GM18502 (cell line): Measurements from ENCODE around the gene TCTA.
A peak's percentile ranks its signal among the peaks of the same experiment; 100 is the strongest.

Experiments used
- ATAC-seq: cut with Tn5 transposase; IDR thresholded peaks from one replicate; pipeline ENCODE4 v1.9.1; 2021; ENCODE audit warnings: mild to moderate bottlenecking; ENCODE audit not compliant: unreplicated experiment, poor library complexity

The TCTA gene

GRCh38 chr3:49410066-49410845 lies 2.0 kb upstream of the TCTA start:
- ATAC-seq, result no peak

DNA sequence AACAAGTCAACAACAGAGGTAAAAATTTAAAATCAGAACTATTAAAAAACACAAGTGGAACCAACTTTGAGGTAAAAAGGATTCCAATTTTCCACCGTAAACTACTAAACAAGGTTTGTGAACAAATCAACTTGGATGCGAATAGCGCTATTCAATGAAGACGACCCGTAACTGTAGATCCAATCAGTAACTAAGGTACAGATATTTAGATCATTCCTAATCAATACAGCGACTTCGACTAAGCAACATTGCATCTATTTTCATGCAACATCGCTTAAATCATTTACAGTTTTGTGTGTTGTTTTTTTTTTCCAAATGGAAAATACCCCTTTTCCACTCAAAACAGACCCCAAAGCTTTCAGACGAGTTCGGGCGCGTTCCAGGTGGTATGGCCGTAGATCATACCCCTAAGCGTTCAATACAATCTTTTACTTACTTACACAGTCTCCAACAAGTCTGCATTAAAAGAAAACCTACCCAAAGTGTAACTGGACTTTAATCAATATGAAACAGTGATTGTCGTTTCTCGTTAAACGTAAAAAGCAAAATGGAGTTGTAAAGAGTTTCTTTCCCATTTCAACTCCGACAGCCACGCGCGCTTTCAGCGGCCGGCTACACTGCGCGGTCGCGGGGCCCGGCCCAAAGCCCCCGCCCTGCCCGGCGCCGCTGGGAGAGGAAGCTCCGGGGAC lies 1.2 kb upstream of the TCTA start:
- no peak for ATAC-seq

DNA sequence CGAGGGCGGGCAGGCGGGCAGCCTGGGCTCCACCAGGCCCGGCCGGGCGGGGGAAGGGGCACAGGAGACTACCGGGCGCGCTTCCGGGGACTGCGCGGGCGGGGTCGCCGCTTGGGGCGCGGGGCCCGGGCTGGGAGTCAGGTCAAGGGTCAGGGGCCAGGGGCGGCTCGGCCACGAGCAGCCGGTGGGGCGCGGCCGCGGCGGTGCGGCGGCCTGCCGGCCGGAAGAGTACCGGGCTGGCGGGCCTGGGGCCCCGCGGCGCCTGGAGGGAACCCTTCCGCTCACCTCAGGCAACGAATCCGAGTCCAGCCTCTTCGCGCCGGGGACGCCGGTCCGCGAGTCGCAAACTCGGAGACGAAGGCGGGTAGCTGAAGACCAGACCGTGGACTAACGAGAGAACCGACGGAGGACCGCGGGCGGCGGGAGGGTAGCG lies 672 bp upstream of the TCTA start:
- peak; percentile 28 for ATAC-seq

GRCh38 chr3:49412632-49413337 lies 562 bp downstream of the TCTA start:
- ATAC-seq, result no peak

DNA sequence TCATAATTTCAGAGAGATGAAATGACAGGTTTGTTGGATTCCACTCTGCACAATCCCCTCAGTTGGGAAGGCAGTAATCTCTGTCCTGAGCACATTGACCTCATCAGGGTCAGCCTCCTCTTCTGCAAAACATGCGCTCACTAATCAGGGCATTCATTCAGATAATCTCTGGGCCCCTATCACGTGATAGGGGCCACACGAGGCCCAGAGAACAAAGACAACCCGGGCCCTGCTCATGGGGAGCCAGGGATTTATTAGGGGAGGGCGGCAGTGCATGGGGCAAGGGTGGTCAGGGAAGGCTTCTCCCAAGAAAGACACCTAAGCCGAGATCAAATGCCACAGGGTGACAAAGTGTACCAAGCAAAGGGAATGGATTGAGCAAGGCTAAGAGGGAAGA lies 1.1 kb downstream of the TCTA start:
- ATAC-seq, result no peak

DNA sequence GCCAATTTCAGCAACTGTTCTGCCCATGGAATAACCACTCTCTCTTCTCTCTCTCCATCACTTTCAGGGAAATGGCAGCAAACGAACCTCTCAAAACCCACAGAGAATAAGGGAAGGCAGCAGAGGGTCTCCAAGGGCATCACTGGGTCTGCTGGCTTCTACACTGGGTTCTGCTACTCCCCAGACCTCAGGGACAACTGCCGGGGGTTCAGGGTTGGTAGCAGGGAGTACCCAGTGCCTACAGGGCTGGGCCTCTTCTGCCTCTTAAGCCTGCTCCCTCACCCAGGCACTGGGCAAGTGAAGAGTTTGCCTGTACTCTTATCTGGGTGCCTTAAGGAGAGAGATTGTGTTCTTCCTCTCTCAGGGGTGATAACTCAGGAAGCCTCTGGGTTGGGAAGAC lies 2.5 kb downstream of the TCTA start:
- ATAC-seq, result no peak

DNA sequence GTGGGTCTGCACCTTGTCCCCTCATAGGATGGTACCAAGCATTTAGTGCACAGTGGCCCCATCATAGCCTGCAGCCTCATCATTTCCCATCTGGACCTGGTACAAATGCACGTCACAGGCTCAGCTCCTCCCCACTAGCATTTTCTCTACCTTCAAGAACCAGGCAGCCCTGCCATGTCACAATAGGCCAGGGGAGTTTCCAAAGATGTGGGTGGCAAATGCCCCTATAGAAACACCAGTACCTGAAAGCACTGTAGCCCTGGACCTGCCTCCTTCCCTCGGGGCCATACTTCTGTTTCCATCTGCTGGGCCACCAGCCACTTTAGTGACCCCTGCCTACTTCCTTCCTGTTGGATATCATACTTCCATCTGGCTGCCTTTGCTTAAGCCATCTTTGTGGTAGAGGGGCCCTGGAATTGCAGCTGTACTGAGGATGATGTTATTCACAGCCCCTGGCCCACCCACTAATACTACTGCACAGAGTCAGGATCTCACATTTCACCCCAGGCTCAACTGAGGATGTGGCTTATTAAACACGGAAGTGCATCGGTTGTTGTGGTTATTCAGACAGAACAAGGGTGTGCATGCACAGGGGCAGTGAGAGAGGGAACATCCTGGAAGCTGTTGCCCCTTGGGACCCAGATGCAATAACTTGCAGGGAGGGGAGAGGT lies 3.8 kb downstream of the TCTA start:
- ATAC-seq, result no peak

DNA sequence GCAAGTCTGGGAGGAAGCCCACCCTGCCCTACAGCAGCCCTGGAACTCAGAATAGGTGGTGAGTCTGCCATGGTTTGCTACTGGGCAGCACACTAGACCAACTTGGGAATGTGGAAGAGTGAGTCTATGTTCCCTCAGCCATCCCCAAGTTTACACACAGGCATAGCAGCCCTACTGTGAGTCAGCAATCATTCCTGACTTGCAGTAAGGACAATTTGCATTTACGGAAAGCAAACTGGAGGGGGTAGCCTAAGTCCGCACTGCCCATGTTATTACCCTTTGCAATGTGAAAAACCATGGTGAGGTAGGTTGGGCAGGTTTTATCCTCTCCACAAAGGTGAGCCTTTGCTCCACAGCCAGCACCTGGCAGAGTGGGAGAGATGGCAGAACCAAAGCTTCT lies 4.6 kb downstream of the TCTA start:
- no peak for ATAC-seq

- ATAC-seq, result no peak
Observed at GRCh38 chr3:49417516-49418120, 5.4 kb downstream of the TCTA start.

GRCh38 chr3:49421890-49422378 lies 9.7 kb downstream of the TCTA start:
- ATAC-seq, result no peak

DNA sequence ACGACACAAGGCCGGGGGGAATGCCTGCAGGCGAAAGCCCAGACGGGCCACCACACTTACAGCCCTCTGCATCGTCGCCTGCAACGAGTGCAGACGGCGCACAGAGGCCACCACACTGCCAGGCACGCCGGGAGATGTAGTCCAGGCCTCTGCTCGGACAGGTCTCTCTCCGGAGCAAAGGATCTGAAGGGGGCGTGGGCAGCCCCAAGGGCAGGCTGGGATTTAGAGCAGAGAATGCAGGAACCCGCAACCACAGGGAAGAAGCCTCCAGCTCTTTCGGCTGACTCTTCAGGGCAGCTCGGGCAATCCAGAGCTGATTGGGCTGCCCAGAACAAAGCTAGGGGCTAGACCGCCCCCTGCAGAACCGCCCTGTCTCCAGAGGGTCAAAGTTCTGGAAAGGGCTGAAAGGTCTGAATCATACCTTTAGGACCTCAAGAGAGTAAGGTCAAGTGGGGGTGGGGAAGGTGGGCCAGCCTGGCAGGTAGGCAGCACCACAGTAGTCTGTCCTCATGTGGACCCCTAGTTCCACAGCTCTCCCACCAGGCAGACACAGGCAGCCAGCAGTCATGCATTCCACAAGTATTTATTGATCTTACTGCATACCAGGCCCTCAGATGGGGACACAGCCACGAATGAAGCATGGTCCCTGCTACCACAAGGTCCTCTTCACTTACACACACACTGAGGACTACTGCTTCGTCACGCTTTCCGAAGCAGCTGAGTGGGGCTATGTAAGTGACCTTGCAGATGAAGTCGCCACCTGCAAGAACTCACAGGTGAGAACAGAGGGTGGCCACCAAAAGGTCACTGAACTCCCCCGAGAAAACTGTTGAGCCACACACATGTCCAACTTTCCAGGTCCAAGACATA lies 10.4 kb downstream of the TCTA start, which contains the start of gene AMT:
TSS of gene AMT (minus strand) at position 95 of the 870 bp plus-strand sequence. CDS start at position 72, 23 bp downstream.
- ATAC-seq, result no peak

DNA sequence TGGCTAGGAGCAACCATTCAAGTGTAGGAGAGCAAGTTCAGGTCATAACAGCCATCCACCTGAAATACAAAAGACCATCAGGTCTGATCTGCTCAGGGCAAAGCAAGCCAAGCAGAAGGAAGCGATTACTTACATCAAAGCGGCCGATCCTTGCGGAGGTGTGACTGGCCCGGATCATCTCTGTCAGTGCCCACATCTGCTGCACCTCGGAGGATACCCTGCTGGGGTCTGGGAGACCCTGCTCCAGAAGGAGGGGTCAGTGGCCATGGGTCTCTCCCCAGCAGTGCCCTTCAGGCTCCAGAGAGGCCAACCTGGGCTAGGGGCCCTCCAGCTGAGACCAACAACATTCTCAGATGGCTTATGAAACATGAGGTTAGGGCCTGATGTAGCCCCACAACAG lies 12.6 kb downstream of the TCTA start:
- ATAC-seq, result no peak

DNA sequence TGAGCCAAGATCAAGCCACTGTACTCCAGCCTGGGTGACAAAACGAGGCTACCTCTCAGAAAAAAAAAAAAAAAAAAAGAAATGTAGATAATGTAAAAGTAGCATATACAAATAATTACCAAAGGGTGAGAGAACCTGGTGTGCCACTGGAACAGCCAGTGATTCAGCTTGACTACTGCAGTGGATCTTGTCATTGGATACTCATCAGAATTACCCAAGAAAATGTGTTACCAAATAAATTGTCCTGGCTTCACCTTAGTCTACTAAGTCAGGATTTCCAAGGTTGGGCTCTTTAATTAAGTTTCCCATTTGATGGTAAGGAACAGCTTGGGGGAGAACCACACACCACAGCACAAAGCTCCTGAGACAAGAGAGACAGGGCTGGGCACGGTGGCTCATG lies 15.4 kb downstream of the TCTA start:
- no peak for ATAC-seq

DNA sequence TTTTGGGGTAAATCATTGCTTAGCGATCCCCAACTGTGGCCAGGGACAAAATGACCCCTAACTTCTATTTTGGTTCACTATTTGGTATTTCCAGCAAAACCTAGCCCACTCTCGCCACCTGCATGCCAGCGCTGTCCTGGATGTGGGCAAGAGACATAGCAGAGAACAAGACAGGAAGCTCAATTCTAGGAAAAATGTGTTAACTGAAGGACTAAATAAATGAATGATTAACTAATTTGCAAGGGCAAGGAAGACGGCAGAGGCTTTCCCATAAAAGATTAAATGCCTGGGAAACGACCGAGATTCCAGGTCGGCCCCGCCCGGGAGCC lies 16.5 kb downstream of the TCTA start:
- peak; percentile 2 for ATAC-seq

GRCh38 chr3:49434731-49435130 lies 22.5 kb downstream of the TCTA start:
- no peak for ATAC-seq

DNA sequence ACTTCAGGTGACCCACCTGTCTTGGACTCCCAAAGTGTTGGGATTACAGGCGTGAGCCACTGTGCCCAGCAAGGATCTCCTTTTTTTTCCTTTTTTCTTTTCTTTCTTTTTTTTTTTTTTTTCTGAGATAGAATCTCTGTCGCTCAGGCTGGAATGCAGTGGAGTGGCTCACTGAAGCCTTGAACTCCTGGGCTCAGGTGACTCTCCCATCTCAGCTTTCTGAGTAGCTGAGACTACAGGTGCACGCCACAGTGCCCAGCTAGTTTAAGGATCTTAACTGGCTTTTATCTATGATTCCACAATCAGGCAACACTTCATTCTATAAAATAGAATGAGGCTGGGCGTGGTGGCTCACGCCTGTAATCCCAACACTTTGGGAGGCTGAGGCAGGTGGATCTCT lies 33.2 kb downstream of the TCTA start:
- no peak for ATAC-seq

DNA sequence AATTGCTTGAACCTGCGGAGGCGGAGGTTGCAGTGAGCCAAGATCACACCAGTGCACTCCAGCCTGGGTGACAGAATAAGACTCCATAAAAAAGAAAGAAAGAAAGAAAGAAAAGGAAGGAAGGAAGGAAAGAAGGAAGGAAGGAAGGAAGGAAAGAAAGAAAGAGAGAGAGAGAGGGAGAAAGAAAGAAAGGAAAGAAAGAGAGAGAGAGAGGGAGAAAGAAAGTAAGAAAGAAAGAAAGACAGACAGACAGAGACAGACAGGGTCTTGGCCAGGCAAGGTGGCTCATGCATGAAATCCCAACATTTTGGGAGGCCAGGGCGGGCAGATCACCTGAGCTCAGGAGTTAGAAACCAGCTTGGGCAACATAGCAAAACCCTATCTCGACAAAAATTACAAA lies 41.4 kb downstream of the TCTA start:
- no peak for ATAC-seq

- no peak for ATAC-seq
Observed at GRCh38 chr3:49454458-49454857, 42.2 kb downstream of the TCTA start.
